ENCODE data around the gene SLC25A34. TPM values are rescaled to one million over a fixed set of nuclear protein-coding genes. Genes with fewer than 3 reads are reported as not detected.

Gene SLC25A34
- total and polyA plus RNA-seq, 2 of the 13 experiments (the other 11 are each of a cell fraction or from before 2014, with no cell fraction given): 0.13 to 0.18 TPM

DNA sequence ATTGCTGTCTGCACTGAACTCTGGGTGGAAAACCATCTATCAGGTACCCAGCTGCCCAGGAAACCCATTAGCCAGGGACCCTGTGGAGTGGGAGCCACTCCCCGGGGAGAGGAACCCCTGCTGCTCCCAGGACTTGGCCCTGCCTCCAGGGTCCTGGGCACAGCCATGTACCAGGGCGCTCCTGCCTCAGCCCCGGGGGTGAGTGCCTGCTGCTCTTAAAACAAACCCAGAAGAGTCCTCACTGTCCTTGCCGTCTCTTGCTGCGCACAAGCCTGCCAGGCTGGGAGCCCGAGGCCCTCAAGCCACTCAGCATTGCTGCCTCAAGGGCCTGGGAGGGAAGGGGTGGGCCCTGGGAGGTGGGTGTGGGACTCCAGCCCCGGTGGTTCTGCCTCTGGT lies 3.4 kb upstream of the SLC25A34 start:
- BruUV-seq (replicated peaks): no TSS peak
- H3K27ac ChIP-seq (ENCODE audit: extremely low read length, insufficient read depth, low read length): no peak overlapping the region
- CTCF ChIA-PET (ENCODE audit: low intra/inter-chr PET ratio, low total read pairs): no interaction called here
- H3K79me2 ChIP-seq (ENCODE audit: insufficient read depth, low read length): no peaks in the 10 kb centered on the region
- no peak for DNase-seq (ENCODE audit: low spot score)
- no peak overlapping the region for H3K9ac ChIP-seq (ENCODE audit: insufficient read depth, low read depth, low read length)
- no peaks in the 10 kb centered on the region for H4K20me1 ChIP-seq (ENCODE audit: insufficient read depth, low read length)
- no peak overlapping the region for H3K4me2 ChIP-seq (ENCODE audit: low read depth, low read length)
- in situ Hi-C loops (cut with HindIII; ENCODE audit: extremely low pct_ligation_motif_present, low pct_unique_long_range_greater_than_20kb): no loop called here
- no peaks in the 10 kb centered on the region for H3K27me3 ChIP-seq (ENCODE audit: control insufficient read depth in 1 of 2, insufficient read depth in 2 of 2, low read length in 2 of 2)
- no peak overlapping the region for H3K4me3 ChIP-seq (replicated peaks in 1 of 3; ENCODE audit: insufficient read depth in 1 of 3, low read depth in 2 of 3, low read length in 3 of 3)
- POLR2A ChIA-PET: no interaction called here
- H3K9me3 ChIP-seq (ENCODE audit: low read length): no peaks in the 10 kb centered on the region
- H3K36me3 ChIP-seq (replicated peaks in 1 of 2; ENCODE audit: control insufficient read depth in 1 of 2, insufficient read depth in 2 of 2, low read length in 2 of 2): peaks cover 7 to 18% of the 10 kb centered on the region in 2 experiments; a peak in 4 of 5 replicates
- WGBS (ENCODE audit: low lambda C conversion rate): 71% methylated on average over 2 of the region's 7 CpGs
- TF ChIP-seq ZNF614 (CRISPR knock-in tag; IDR thresholded peaks at IDR 0.05; ENCODE audit: borderline replicate concordance): no peak
- TF ChIP-seq CHCHD3 (CRISPR knock-in tag; IDR thresholded peaks at IDR 0.05): no peak
- TF ChIP-seq SCMH1 (CRISPR knock-in tag; IDR thresholded peaks at IDR 0.05; ENCODE audit: borderline replicate concordance): no peak
- no peak for TF ChIP-seq ETV5 (CRISPR knock-in tag; IDR thresholded peaks at IDR 0.05; ENCODE audit: borderline replicate concordance)
- TF ChIP-seq, protein P1, sequence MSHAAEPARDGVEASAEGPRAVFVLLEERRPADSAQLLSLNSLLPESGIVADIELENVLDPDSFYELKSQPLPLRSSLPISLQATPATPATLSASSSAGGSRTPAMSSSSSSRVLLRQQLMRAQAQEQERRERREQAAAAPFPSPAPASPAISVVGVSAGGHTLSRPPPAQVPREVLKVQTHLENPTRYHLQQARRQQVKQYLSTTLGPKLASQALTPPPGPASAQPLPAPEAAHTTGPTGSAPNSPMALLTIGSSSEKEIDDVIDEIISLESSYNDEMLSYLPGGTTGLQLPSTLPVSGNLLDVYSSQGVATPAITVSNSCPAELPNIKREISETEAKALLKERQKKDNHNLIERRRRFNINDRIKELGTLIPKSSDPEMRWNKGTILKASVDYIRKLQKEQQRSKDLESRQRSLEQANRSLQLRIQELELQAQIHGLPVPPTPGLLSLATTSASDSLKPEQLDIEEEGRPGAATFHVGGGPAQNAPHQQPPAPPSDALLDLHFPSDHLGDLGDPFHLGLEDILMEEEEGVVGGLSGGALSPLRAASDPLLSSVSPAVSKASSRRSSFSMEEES (CRISPR knock-in tag; IDR thresholded peaks at IDR 0.05): no peak
- TF ChIP-seq PHF20 (CRISPR knock-in tag; IDR thresholded peaks at IDR 0.05): no peak
- TF ChIP-seq ZNF180 (CRISPR knock-in tag; IDR thresholded peaks at IDR 0.05; ENCODE audit: borderline replicate concordance, low read depth): no peak
- peaks cover 34% of the 10 kb centered on the region for H3K4me1 ChIP-seq (ENCODE audit: insufficient read depth, low read length)
- no peak for ATAC-seq
- FAIRE-seq: no peak
- intact Hi-C loops (cut with micrococcal nuclease; ENCODE audit: unreplicated experiment): no loop called here
- no peak overlapping the region for H2AFZ ChIP-seq (ENCODE audit: low read length)

DNA sequence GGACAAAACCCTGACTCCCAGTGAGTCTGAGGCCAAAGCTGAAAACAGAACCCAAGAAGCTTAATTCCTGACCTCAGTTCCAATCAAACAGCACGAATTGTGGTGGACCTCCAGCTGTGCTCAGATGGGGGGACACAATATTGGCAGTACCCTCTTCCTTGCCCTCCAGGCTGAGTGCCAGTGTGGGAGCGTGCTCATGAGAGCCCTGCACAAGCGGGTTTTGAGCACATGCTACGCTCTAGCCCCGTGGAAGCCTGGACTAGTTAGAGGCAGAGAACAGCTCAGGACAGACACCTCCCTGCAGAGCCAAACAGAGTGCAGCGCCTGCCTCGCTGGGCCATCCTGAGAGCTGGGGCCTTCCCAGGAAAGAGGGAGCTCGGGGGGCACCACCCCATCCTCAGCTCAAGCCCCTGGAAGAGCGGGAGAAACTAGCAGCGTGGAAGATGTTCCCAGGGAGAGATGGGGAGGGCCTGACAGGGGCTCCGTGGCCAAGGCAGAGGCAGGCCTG lies 2.8 kb upstream of the SLC25A34 start:
- Histone ChIP-seq H3K27ac (ENCODE audit: extremely low read length, insufficient read depth, low read length) (no peak overlapping the region), H3K4me2 (ENCODE audit: low read depth, low read length) (no peak overlapping the region), H3K9me3 (ENCODE audit: low read length) (no peaks in the 10 kb centered on the region), H3K4me3 (replicated peaks in 1 of 3; ENCODE audit: insufficient read depth in 1 of 3, low read depth in 2 of 3, low read length in 3 of 3) (no peak overlapping the region), H2AFZ (ENCODE audit: low read length) (no peak overlapping the region), H3K4me1 (ENCODE audit: insufficient read depth, low read length) (peaks cover 37% of the 10 kb centered on the region), H3K36me3 (replicated peaks in 1 of 2; ENCODE audit: control insufficient read depth in 1 of 2, insufficient read depth in 2 of 2, low read length in 2 of 2) (peaks cover 5 to 13% of the 10 kb centered on the region in 2 experiments; a peak in 4 of 5 replicates), H3K79me2 (ENCODE audit: insufficient read depth, low read length) (no peaks in the 10 kb centered on the region), H3K27me3 (ENCODE audit: control insufficient read depth in 1 of 2, insufficient read depth in 2 of 2, low read length in 2 of 2) (no peaks in the 10 kb centered on the region), H4K20me1 (ENCODE audit: insufficient read depth, low read length) (no peaks in the 10 kb centered on the region), H3K9ac (ENCODE audit: insufficient read depth, low read depth, low read length) (no peak overlapping the region)
- TSS peak; percentile 35 for BruUV-seq (replicated peaks)
- DNase-seq (ENCODE audit: low spot score): no peak
- WGBS (ENCODE audit: low lambda C conversion rate): 97% methylated on average over 9 of the region's 11 CpGs
- in situ Hi-C loops (cut with HindIII; ENCODE audit: extremely low pct_ligation_motif_present, low pct_unique_long_range_greater_than_20kb) (no loop called here), intact Hi-C loops (cut with micrococcal nuclease; ENCODE audit: unreplicated experiment) (no loop called here)
- ChIA-PET CTCF (ENCODE audit: low intra/inter-chr PET ratio, low total read pairs) (no interaction called here), POLR2A (no interaction called here)
- ATAC-seq: no peak
- no peak for FAIRE-seq
- TF ChIP-seq CREM (IDR thresholded peaks at IDR 0.05): no peak
- no peak for TF ChIP-seq CREM (CRISPR knock-in tag; IDR thresholded peaks at IDR 0.05)
- TF ChIP-seq DNMT3B (CRISPR knock-in tag; conservative IDR thresholded peaks at IDR 0.05): no peak
- TF ChIP-seq ZNF180 (CRISPR knock-in tag; IDR thresholded peaks at IDR 0.05; ENCODE audit: borderline replicate concordance, low read depth): no peak
- TF ChIP-seq ZNF777 (CRISPR knock-in tag; IDR thresholded peaks at IDR 0.05): no peak
- TF ChIP-seq, protein P2, sequence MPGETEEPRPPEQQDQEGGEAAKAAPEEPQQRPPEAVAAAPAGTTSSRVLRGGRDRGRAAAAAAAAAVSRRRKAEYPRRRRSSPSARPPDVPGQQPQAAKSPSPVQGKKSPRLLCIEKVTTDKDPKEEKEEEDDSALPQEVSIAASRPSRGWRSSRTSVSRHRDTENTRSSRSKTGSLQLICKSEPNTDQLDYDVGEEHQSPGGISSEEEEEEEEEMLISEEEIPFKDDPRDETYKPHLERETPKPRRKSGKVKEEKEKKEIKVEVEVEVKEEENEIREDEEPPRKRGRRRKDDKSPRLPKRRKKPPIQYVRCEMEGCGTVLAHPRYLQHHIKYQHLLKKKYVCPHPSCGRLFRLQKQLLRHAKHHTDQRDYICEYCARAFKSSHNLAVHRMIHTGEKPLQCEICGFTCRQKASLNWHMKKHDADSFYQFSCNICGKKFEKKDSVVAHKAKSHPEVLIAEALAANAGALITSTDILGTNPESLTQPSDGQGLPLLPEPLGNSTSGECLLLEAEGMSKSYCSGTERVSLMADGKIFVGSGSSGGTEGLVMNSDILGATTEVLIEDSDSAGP (CRISPR knock-in tag; IDR thresholded peaks at IDR 0.05; ENCODE audit: borderline replicate concordance): no peak
